ENCODE measurements around the gene MYOZ3. TPM values are rescaled to one million over a fixed set of nuclear protein-coding genes. Genes with fewer than 3 reads are reported as not detected.

Gene MYOZ3
- polyA plus RNA-seq, 1 experiment = 0.13 TPM

DNA sequence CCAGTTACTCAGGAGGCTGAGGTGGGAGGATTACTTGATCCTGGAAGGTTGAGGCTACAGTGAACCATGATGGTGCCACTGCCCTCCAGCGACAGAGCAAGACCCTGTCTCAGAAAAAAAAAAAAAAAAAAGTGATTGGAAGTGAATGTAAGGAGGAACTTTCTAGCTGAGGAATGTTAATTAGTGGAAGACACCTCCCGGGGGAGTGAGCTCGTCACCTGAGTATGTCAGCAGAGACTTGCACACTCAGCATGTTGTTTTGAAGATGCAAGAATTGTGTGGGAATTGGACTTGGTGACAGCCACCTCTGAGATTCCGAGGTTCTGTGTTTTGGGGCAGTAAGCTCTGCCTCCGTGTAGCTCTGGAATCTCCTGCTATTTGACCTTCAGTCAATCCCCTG is 17.0 kb upstream of the MYOZ3 start:
- peaks cover 12% of the 10 kb centered on the region for H3K36me3 ChIP-seq (ENCODE audit: control insufficient read depth, insufficient read depth, low read length)
- TF ChIP-seq, protein P1, sequence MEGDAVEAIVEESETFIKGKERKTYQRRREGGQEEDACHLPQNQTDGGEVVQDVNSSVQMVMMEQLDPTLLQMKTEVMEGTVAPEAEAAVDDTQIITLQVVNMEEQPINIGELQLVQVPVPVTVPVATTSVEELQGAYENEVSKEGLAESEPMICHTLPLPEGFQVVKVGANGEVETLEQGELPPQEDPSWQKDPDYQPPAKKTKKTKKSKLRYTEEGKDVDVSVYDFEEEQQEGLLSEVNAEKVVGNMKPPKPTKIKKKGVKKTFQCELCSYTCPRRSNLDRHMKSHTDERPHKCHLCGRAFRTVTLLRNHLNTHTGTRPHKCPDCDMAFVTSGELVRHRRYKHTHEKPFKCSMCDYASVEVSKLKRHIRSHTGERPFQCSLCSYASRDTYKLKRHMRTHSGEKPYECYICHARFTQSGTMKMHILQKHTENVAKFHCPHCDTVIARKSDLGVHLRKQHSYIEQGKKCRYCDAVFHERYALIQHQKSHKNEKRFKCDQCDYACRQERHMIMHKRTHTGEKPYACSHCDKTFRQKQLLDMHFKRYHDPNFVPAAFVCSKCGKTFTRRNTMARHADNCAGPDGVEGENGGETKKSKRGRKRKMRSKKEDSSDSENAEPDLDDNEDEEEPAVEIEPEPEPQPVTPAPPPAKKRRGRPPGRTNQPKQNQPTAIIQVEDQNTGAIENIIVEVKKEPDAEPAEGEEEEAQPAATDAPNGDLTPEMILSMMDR (IDR thresholded peaks at IDR 0.05; ENCODE audit: insufficient read depth, low read depth, low read length) = no peak
- H3K27me3 ChIP-seq (ENCODE audit: control insufficient read depth, insufficient read depth, low read length) = no peaks in the 10 kb centered on the region
- CTCF ChIA-PET = interaction anchor here (1.3 to 8.5 kb wide), 3 partner anchors 12 to 84 kb away, joined by 5 to 60 read pairs (median 6); no protein-coding TSS in a partner anchor
- no peak for DNase-seq (ENCODE audit: low read depth)
- H3K4me3 ChIP-seq (ENCODE audit: low read depth, low read length) = no peak overlapping the region
- POLR2A ChIA-PET = interaction anchor here (0.7 kb wide), 1 partner anchor 9 kb away, joined by 3 read pairs; no protein-coding TSS in a partner anchor

DNA sequence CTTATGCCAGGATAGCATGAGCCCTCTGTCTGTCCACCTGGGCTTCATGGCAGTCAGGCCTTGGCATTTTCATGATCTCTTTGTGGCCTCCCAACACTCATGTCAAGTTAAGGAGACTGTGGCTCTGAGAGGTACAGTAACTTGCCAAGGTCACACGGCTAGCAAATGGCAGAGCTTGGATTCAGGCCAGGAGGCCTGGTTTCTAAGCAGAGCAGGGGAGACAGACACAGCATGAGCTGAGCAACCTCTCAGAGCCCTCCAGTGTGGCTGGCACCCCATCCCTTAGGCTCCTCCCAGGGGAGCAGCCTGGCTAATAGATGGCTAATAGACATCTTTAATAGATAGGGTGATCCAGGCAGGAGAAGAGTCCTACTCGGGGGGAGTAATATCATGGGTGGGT is 16.5 kb upstream of the MYOZ3 start:
- ChIA-PET CTCF (interaction anchor here (1.0 to 8.5 kb wide), 5 partner anchors 11 to 100 kb away, joined by 3 to 60 read pairs (median 5); partner anchors contain the start of gene MYOZ3), POLR2A (interaction anchor here (0.5 to 0.7 kb wide), 2 partner anchors 9 to 1007 kb away, joined by 3 read pairs; no protein-coding TSS in a partner anchor)
- TF ChIP-seq, protein P1 (IDR thresholded peaks at IDR 0.05; ENCODE audit: insufficient read depth, low read depth, low read length) = no peak
- no peak for DNase-seq (ENCODE audit: low read depth)
- Histone ChIP-seq H3K4me3 (ENCODE audit: low read depth, low read length) (no peak overlapping the region), H3K36me3 (ENCODE audit: control insufficient read depth, insufficient read depth, low read length) (peaks cover 14% of the 10 kb centered on the region), H3K27me3 (ENCODE audit: control insufficient read depth, insufficient read depth, low read length) (no peaks in the 10 kb centered on the region)

DNA sequence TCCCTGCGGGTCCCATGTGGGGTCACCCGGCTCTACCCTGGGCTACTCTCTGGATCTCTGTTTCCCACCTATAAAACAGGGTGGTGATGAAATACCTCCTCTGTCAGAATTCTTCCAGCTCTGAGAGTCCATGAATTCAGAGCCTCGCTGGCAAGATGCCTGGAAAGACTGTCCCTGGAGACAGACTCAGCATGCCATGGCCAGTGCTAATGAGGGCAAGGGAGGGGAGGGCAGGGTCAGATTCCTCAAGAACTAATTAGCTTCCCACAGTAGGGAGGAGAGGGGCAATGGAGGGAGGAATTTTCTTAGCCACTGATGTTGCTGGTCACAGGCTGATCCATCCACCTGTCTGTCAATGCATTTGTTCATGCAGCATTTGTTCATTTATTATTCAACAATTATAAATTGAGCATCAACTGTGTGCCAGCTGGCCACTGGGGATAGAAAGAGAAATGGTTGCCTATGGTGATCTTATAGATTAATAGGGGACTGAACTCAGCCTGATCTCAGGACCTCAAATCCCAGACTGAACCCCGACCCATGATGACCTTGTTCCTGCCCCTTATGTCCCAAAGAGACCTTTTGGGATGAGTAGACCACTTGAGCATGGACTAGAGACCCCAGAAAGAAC is 15.9 kb upstream of the MYOZ3 start:
- H3K36me3 ChIP-seq (ENCODE audit: control insufficient read depth, insufficient read depth, low read length) = peaks cover 19% of the 10 kb centered on the region
- H3K4me3 ChIP-seq (ENCODE audit: low read depth, low read length) = no peak overlapping the region
- H3K27me3 ChIP-seq (ENCODE audit: control insufficient read depth, insufficient read depth, low read length) = no peaks in the 10 kb centered on the region
- DNase-seq (ENCODE audit: low read depth) = peak; percentile 70
- POLR2A ChIA-PET = no interaction called here
- CTCF ChIA-PET = interaction anchor here (1.0 to 8.5 kb wide), 4 partner anchors 11 to 100 kb away, joined by 3 to 60 read pairs (median 4); partner anchors contain the start of gene MYOZ3
- TF ChIP-seq, protein P1 (IDR thresholded peaks at IDR 0.05; ENCODE audit: insufficient read depth, low read depth, low read length) = no peak

DNA sequence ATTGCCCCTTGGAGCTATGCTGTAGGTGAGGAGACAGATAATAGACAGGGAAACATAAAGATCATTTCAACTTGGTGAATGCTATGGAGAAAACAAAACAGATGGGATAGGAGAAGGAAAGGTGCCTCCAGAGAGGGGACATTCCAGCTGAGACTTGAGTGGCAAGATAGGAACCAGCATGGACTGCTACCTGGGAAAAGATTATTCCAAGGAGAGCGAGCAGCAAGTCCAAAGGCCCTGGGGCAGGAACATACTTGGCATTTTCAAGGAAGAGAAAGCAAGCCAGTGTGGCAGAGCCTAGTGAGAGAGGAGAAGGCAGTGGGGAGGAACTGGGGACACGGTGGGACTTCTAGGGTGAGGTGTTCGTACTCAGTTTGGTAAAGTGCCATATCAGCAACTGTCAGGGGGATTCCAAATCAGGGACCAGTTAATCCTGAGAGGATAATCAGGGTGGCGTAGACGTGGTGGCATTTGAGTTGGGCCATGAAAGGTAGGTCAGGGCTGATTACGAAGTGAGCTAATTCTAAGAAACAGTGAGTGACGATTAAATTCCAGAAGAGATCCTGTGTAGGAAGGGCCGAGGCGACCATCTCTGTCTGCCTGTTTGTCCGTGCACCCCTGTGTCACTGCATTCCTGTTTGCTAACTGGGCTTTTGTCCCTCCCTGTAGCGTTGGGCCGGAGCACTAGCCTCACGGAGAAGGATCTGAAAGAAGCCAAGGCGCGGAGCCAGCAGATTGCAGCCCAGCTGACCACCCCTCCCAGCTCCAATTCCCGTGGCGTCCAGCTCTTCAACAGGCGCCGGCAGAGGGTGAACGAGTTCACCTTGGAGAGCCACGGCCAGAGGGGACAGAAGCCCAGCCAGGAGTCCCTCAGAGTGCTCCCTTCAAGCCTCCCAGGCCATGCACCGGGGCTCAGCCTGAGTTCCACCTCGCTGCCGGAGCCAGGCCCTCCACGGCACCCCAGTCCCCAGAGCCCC is 13.5 kb upstream of the MYOZ3 start:
- DNase-seq (ENCODE audit: low read depth) = no peak
- POLR2A ChIA-PET = interaction anchor here (0.8 kb wide), 1 partner anchor 52 kb away, joined by 3 read pairs; no protein-coding TSS in a partner anchor
- TF ChIP-seq, protein P1 (IDR thresholded peaks at IDR 0.05; ENCODE audit: insufficient read depth, low read depth, low read length) = no peak
- no peaks in the 10 kb centered on the region for H3K27me3 ChIP-seq (ENCODE audit: control insufficient read depth, insufficient read depth, low read length)
- CTCF ChIA-PET = no interaction called here
- H3K36me3 ChIP-seq (ENCODE audit: control insufficient read depth, insufficient read depth, low read length) = peaks cover 35% of the 10 kb centered on the region
- H3K4me3 ChIP-seq (ENCODE audit: low read depth, low read length) = no peak overlapping the region

Data from BJ (cell line).